Progenitor cell of endocrine pancreas (in vitro differentiated cells): ENCODE results near the gene HSPA12A. TPM values are rescaled to one million over a fixed set of nuclear protein-coding genes. Genes with fewer than 3 reads are reported as not detected.

ENCODE experiments used
- DNase-seq: peaks from one replicate; pipeline ENCODE4 v3.0.0; 2021; ENCODE audit warnings: low spot score; ENCODE audit not compliant: unreplicated experiment
- H3K27ac Mint-ChIP-seq: 2 replicates; pipeline ENCODE4 v1.8.0; 2021; ENCODE audit warnings: mild to moderate bottlenecking, moderate library complexity, mixed read lengths
- H3K27me3 Mint-ChIP-seq: 2 replicates; pipeline ENCODE4 v1.8.0; 2021; ENCODE audit warnings: mixed read lengths
- H3K36me3 Mint-ChIP-seq: 2 replicates; pipeline ENCODE4 v1.8.0; 2022; ENCODE audit warnings: mixed read lengths; ENCODE audit not compliant: insufficient read depth
- H3K4me1 Mint-ChIP-seq: 2 replicates; pipeline ENCODE4 v1.8.0; 2021; ENCODE audit warnings: low read depth, mixed read lengths
- H3K4me3 Mint-ChIP-seq: 2 replicates; pipeline ENCODE4 v1.8.0; 2021; ENCODE audit warnings: low read depth, mild to moderate bottlenecking, moderate library complexity, mixed read lengths
- H3K9me3 Mint-ChIP-seq: 2 replicates; pipeline ENCODE4 v1.8.0; 2021; ENCODE audit warnings: low read depth, mixed read lengths
- total RNA-seq: library from RNA; stranded (reverse); gene quantifications from 2 replicates; pipeline ENCODE4 v1.2.1, GENCODE V29; 2021
- TF ChIP-seq, protein P1 (sequence below): fragments of 200-600 bp; sonication (generic); IDR thresholded peaks from one replicate; pipeline ENCODE4 v1.5.0; 2021; ENCODE audit warnings: antibody characterized with exemption, mild to moderate bottlenecking; ENCODE audit not compliant: unreplicated experiment

HSPA12A gene
- total RNA-seq, 1 donor from 2014 or later = 9.1 TPM

DNA sequence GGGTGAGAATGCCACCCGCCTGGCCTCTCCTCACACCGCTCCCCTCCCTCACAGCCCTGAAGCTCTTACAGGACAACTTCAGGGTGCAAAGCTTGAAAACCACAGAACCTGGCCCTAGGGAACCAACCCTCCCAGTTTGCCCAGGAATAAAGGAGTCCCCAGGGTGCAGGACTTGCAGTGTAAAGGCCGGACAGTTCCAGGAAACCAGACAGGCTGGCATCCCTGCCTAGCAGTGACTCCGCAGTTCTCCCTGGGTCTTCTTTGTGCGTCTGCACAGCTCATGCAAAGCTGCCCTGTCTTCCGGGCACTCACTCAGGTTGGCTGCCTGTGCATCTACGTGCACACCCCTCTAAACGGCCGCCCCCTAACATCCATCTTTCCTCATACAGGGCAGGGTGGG, 36.1 kb downstream of the HSPA12A start:
- TF ChIP-seq, protein P1, sequence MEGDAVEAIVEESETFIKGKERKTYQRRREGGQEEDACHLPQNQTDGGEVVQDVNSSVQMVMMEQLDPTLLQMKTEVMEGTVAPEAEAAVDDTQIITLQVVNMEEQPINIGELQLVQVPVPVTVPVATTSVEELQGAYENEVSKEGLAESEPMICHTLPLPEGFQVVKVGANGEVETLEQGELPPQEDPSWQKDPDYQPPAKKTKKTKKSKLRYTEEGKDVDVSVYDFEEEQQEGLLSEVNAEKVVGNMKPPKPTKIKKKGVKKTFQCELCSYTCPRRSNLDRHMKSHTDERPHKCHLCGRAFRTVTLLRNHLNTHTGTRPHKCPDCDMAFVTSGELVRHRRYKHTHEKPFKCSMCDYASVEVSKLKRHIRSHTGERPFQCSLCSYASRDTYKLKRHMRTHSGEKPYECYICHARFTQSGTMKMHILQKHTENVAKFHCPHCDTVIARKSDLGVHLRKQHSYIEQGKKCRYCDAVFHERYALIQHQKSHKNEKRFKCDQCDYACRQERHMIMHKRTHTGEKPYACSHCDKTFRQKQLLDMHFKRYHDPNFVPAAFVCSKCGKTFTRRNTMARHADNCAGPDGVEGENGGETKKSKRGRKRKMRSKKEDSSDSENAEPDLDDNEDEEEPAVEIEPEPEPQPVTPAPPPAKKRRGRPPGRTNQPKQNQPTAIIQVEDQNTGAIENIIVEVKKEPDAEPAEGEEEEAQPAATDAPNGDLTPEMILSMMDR = no peak
- Mint-ChIP-seq H3K27ac (no peak overlapping the region), H3K4me3 (no peak overlapping the region), H3K9me3 (no peaks in the 10 kb centered on the region), H3K4me1 (peaks cover 2% of the 10 kb centered on the region), H3K27me3 (peaks cover 9% of the 10 kb centered on the region), H3K36me3 (no peaks in the 10 kb centered on the region)
- no peak for DNase-seq

DNA sequence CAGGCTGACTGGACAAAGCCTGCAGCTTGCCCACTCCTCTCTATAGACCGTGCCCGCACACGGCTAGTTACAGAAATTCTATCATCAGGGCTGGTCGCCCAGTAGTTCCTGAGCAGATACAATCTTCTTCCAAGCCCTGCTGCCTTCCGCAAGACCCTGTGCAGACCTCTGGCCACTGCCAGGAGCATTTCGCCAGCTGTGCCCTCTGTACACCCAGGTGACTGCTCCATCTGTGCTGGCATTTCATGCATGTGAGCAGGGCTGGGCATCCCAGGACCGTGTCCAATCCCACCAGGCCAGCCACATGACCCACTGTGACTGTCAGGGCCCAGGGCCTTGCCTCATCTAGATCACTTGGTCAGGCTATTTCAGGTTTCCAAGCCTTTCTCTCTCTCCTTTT, 36.9 kb downstream of the HSPA12A start:
- TF ChIP-seq, protein P1 = no peak
- Mint-ChIP-seq H3K36me3 (no peaks in the 10 kb centered on the region), H3K4me3 (no peak overlapping the region), H3K9me3 (no peaks in the 10 kb centered on the region), H3K27ac (no peak overlapping the region), H3K4me1 (no peaks in the 10 kb centered on the region), H3K27me3 (peaks cover 9% of the 10 kb centered on the region)
- no peak for DNase-seq

GRCh38 chr10:116704926-116705325, 37.4 kb downstream of the HSPA12A start:
- Mint-ChIP-seq H3K4me1 (no peaks in the 10 kb centered on the region), H3K27me3 (peaks cover 9% of the 10 kb centered on the region), H3K36me3 (no peaks in the 10 kb centered on the region), H3K4me3 (no peak overlapping the region), H3K9me3 (no peaks in the 10 kb centered on the region), H3K27ac (no peak overlapping the region)
- no peak for DNase-seq
- TF ChIP-seq, protein P1 = no peak

DNA sequence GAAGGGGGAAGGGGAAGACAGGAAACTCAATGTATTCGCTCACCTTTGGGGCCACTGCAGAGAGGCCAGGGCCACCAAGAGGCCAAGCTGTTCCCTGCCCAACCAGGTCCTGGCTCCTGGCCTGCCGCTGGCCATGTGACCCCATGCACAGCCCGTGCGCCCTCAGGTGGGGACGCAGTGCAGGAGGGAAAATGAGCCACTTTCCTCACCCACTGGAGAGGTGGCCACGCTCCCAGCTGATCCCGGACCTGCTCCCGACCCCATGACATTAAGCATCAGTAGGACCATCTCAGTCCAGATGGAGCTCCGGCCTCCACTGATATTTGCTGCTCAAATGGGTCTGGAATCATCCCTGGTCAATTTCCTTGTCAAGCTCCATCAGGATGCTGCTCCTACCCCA, 40.2 kb downstream of the HSPA12A start:
- DNase-seq = no peak
- TF ChIP-seq, protein P1 = no peak
- H3K27me3 Mint-ChIP-seq = peaks cover 5% of the 10 kb centered on the region

GRCh38 chr10:116699471-116700150, 42.8 kb downstream of the HSPA12A start:
- peaks cover 5% of the 10 kb centered on the region for H3K4me1 Mint-ChIP-seq
- H3K27ac Mint-ChIP-seq = no peak overlapping the region
- no peaks in the 10 kb centered on the region for H3K36me3 Mint-ChIP-seq
- no peak overlapping the region for H3K4me3 Mint-ChIP-seq
- peaks cover 5% of the 10 kb centered on the region for H3K27me3 Mint-ChIP-seq
- no peak for DNase-seq
- no peaks in the 10 kb centered on the region for H3K9me3 Mint-ChIP-seq
- TF ChIP-seq, protein P1 = no peak

More for the DNA sequence above, 40.2 kb downstream of the HSPA12A start:
- H3K9me3 Mint-ChIP-seq = no peaks in the 10 kb centered on the region
- no peak overlapping the region for H3K27ac Mint-ChIP-seq
- H3K4me3 Mint-ChIP-seq = no peak overlapping the region
- no peaks in the 10 kb centered on the region for H3K36me3 Mint-ChIP-seq
- H3K4me1 Mint-ChIP-seq = no peaks in the 10 kb centered on the region
